Motor neuron (in vitro differentiated cells): Measurements from ENCODE around the gene APMAP. TPM values are rescaled to one million over a fixed set of nuclear protein-coding genes. Genes with fewer than 3 reads are reported as not detected.

Experiments
- ATAC-seq, 8 experiments: fragments of 200-7000 bp; cut with Tn5 transposase; replicated peaks in 6 of 8; 2 replicates each; pipeline ENCODE4 v1.8.0; 2021; ENCODE audit warnings: mild to moderate bottlenecking in 8 of 8, moderate library complexity in 8 of 8
- H3K27ac ChIP-seq, 2 donors: fragments of 250-450 bp; sonication (Bioruptor Pico); 2 replicates each; pipeline ENCODE4 v1.9.0; 2021; ENCODE audit warnings: antibody characterized with exemption in 2 of 2, mild to moderate bottlenecking in 2 of 2, moderate library complexity in 1 of 2
- H3K4me1 ChIP-seq, 2 donors: fragments of 250-450 bp; sonication (Bioruptor Pico); replicated peaks in 1 of 2; 2 replicates each; pipeline ENCODE4 v1.6.1; 2021; ENCODE audit warnings: antibody characterized with exemption in 2 of 2, mild to moderate bottlenecking in 2 of 2, moderate library complexity in 1 of 2
- H3K4me3 ChIP-seq, 5 donors: fragments of 250-450 bp; sonication (Bioruptor Pico); 2 replicates each; pipeline ENCODE4 v1.9.0; 2021; ENCODE audit warnings: antibody characterized with exemption in 5 of 5, mild to moderate bottlenecking in 5 of 5, moderate library complexity in 4 of 5
- WGBS, 10 experiments: fragments of 450-650 bp; shearing (Covaris generic); methylation state at CpG; one replicate each; pipeline ENCODE4 v1.0.0; 2022; 5-methylcytosine and 5-hydroxymethylcytosine counted together
- in situ Hi-C, 9 experiments: fragments of 400-800 bp; cut with MboI; loops; one replicate each; pipeline ENCODE4 v1.15.0; 2021; ENCODE audit warnings: low sequenced_read_pairs in 9 of 9, low pct_unique_long_range_greater_than_20kb in 2 of 9; ENCODE audit not compliant: unreplicated experiment in 9 of 9
- total RNA-seq, 8 experiments: library from RNA; unstranded; fragments of 300-600 nt; gene quantifications; 2 replicates each; pipeline versions ENCODE4 v1.2.3 to v1.2.4, GENCODE V29; 2022

APMAP gene
- total RNA-seq, 8 experiments from 2014 or later, result 47.5 to 163 (median 73.7) TPM

DNA sequence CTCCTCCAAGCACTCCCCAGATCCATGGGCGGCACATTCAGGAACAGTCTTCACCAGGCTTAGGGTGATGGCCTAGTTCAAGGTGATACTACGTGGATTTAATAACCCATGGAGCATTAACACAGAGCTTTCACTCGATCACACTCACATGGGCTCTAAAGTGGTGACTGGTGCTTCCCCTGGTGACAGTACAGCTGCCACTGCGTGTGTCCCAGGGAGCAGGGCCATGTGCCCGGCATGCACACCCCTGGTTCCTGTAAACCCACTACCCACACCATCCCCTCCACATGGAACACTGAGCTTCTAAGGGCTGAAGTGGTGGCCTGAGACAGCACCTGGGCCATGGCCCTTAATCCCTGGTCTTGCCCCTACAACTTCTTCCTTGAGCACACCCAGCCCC lies 27.8 kb upstream of the APMAP start:
- 96% methylated on average over 3 of the region's 5 CpGs; no CpG with 5 or more reads in 9 of the 10 experiments for WGBS, 10 experiments
- no peak overlapping the region for H3K4me3 ChIP-seq
- in situ Hi-C loops, result no loop called here
- ATAC-seq, result no peak
- no peaks in the 10 kb centered on the region for H3K4me1 ChIP-seq
- no peak overlapping the region for H3K27ac ChIP-seq

DNA sequence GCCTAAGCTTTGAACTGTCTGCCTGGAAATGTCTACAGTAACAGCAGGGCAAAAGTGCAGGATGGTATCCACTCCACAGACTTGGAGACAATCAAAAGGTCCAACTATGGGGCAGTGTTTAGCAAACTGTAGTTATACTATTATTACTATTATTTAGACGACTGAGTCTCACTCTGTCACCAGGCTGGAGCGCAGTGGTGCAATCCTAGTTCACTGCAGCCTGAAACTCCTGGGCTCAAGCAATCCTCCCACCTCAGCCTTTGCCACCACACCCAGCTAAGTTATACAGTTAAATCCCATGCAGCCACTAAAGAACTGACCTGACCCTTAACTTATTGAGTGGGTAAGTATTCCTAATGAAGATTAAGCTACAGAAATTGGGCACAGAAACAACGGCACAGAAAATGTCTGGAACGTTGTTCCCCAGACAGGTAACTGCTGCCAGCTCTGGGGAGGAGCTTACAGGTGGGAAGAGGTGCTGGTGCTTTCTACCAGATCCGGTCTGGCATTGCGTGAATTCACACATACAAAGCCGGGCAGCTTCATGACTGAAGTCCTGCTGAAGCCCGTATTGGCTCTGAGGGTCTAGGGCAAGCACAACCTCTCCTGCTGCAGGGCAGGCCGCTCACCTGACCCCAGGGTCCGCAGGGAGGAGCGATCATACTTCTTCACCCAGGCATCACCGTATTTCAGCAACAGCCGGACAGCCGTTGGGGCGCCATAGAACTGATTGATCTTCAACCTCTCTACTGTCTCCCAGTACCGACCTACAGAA lies 27.0 kb upstream of the APMAP start:
- Histone ChIP-seq H3K4me1 (no peaks in the 10 kb centered on the region), H3K27ac (no peak overlapping the region), H3K4me3 (no peak overlapping the region)
- WGBS, 10 experiments, result 60 to 100% (median 86%) methylated on average over 1 to 7 of the region's 16 CpGs; no CpG with 5 or more reads in 2 of the 10 experiments
- in situ Hi-C loops, result no loop called here
- no peak for ATAC-seq

DNA sequence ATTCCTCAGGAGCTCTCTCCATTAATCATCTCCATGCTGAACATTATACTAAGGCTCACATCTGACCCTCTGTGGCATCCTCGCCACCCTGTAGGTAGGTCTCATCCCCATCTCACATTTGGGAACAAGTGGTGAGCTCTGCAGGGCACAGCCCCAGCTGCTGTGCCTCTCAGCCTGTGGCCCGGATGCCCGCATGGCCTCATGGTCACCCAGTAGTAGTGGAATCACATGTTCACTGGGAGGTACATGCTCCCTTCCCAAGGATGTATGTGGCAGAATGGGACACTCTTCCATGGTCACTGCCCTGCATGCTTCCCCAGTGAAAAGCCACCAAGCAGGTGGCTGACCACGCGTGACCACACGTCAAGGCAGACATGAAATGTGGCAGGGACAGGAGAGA lies 26.3 kb upstream of the APMAP start:
- H3K27ac ChIP-seq, result no peak overlapping the region
- ATAC-seq, result no peak
- no peaks in the 10 kb centered on the region for H3K4me1 ChIP-seq
- WGBS, 10 experiments, result 33 to 100% (median 91%) methylated on average over 1 to 5 of the region's 6 CpGs; no CpG with 5 or more reads in 6 of the 10 experiments
- in situ Hi-C loops, result no loop called here
- no peak overlapping the region for H3K4me3 ChIP-seq

DNA sequence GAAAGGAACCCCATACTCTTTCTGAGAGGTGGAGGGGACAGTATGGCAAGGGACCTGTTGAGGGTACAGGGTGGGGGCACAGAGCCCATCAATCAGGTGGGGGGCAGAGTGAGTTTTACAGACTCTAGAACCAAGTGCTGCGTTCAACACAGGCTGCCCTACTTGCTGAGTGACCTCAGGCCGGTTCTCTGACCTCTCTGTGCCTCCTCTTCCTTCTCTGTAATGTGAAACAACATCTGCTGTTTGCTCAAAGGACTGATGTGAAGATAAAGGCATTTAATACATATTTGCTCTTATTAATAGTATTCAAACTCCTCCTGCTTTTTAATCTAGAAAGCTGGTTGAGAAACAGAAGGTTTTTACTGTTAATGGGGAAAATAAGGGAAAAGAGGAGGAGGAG lies 25.9 kb upstream of the APMAP start:
- Histone ChIP-seq H3K4me1 (no peaks in the 10 kb centered on the region), H3K27ac (no peak overlapping the region), H3K4me3 (no peak overlapping the region)
- in situ Hi-C loops, result no loop called here
- WGBS, 10 experiments, result 67 to 100% (median 100%) methylated on average over 1 of the region's 2 CpGs; no CpG with 5 or more reads in 7 of the 10 experiments
- ATAC-seq, result no peak

GRCh38 chr20:25017257-25017803 lies 24.8 kb upstream of the APMAP start:
- ATAC-seq, result no peak
- Histone ChIP-seq H3K4me3 (no peak overlapping the region), H3K27ac (no peak overlapping the region), H3K4me1 (no peaks in the 10 kb centered on the region)
- 75 to 96% (median 90%) methylated on average over 2 to 6 of the region's 14 CpGs; no CpG with 5 or more reads in 6 of the 10 experiments for WGBS, 10 experiments
- in situ Hi-C loops, result no loop called here

DNA sequence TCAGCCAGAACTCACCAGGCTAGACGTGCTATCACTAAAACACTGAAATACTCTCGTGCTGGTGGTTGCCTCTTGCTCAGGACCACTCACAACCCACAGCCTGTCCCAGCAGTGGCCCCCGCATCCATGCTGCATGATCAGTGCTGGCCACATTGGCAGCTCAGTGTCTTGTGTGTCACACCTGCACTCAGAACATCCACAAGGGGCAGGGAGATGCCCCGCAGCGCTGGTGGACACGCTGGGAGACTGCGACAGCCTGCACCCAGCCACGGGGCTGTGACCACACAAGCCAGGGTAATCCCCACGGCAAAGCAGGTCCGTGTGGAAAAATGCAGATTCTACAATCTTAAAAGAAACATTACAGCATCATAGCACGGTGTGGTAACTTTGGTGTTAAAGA lies 23.9 kb upstream of the APMAP start:
- in situ Hi-C loops, result no loop called here
- no peak overlapping the region for H3K27ac ChIP-seq
- WGBS, 10 experiments, result 67 to 100% (median 100%) methylated on average over 1 to 7 of the region's 11 CpGs; no CpG with 5 or more reads in 5 of the 10 experiments
- H3K4me1 ChIP-seq, result no peaks in the 10 kb centered on the region
- ATAC-seq, result no peak
- H3K4me3 ChIP-seq, result no peak overlapping the region

GRCh38 chr20:25015986-25016385 lies 23.4 kb upstream of the APMAP start:
- no peaks in the 10 kb centered on the region for H3K4me1 ChIP-seq
- no peak overlapping the region for H3K27ac ChIP-seq
- in situ Hi-C loops, result no loop called here
- ATAC-seq, result no peak
- no peak overlapping the region for H3K4me3 ChIP-seq
- WGBS, 10 experiments, result 70 to 100% (median 92%) methylated on average over 1 to 6 of the region's 11 CpGs; no CpG with 5 or more reads in 5 of the 10 experiments

GRCh38 chr20:25014816-25015215 lies 22.3 kb upstream of the APMAP start:
- H3K27ac ChIP-seq, result no peak overlapping the region
- ATAC-seq, result no peak
- no peak overlapping the region for H3K4me3 ChIP-seq
- WGBS, 10 experiments, result 40 to 89% (median 83%) methylated on average over 1 to 9 of the region's 11 CpGs; no CpG with 5 or more reads in 5 of the 10 experiments
- in situ Hi-C loops, result no loop called here
- no peaks in the 10 kb centered on the region for H3K4me1 ChIP-seq

DNA sequence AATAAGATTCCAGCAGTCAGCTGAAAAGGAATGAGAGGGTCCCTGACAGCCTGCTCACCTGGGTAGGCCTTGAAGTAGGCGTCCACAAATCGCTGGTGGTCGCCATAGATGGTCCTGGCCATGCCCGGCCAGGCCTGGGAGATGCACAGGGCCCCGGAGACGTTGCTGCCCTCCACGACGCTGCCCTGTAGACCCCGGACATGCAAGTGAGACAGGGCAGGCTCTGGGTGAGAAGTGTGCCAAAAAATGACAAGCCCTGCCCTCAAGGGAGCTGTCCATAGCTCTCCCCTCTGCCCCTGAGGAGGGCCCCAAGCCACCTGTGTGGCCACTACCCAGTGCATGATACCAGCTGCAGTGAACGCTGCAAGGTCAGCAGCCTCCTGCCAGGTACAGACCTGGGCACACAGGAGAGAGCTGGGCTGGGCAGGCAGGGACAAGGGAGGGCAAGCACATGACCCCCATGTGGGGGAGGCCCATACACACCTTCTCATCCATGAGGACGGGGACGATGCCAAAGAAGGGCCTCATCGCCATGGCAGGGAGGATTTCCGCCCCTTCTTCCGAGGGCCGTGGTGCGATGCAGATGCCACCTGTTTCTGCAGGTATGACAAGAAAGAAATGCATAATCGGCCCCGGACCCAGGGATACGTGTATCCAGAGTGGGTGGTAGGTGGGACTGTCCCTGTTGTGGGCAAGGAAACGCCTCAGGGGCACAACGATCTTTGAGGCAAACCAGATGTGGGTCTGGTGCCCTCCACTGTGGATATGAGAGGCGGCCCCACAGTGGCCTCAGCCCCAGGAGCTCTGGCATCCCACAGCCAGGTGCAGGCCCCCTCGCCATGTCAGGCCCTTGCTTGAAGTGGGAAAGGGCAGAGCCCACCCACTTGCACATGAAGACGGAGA lies 21.2 kb upstream of the APMAP start:
- Histone ChIP-seq H3K27ac (no peak overlapping the region), H3K4me3 (no peak overlapping the region), H3K4me1 (no peaks in the 10 kb centered on the region)
- WGBS, 10 experiments, result 40 to 84% (median 79%) methylated on average over 1 to 17 of the region's 25 CpGs; no CpG with 5 or more reads in 5 of the 10 experiments
- in situ Hi-C loops, result no loop called here
- no peak for ATAC-seq

DNA sequence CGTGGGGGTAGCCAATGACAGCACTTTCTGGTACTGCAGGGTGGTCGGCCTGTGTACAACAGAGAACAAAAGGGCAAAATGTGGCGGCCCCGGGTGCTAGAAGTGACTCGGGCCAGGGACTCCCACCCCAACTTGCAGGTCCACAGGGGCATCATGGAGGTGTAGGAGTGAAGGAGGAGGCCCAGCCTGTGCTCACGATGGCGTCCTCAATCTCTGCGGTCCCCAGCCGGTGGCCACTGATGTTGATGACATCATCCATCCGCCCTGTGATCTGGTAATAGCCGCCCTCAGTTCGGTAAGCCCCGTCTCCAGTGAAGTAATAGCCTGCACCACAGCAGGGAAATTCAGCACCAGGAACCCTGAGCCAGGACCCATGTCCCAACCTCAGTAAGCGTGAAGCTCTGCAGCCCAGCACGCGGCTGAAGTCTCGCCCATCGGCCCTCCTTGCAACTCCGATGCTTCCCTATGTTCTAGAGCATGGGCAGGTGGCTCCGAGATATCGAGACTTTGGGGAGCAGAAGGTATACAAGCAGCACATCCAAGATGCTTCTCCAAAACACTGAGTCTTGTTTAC lies 20.2 kb upstream of the APMAP start:
- no peak for ATAC-seq
- Histone ChIP-seq H3K27ac (no peak overlapping the region), H3K4me1 (no peaks in the 10 kb centered on the region), H3K4me3 (no peak overlapping the region)
- in situ Hi-C loops, result no loop called here
- 85 to 100% (median 98%) methylated on average over 1 to 12 of the region's 21 CpGs; no CpG with 5 or more reads in 5 of the 10 experiments for WGBS, 10 experiments

DNA sequence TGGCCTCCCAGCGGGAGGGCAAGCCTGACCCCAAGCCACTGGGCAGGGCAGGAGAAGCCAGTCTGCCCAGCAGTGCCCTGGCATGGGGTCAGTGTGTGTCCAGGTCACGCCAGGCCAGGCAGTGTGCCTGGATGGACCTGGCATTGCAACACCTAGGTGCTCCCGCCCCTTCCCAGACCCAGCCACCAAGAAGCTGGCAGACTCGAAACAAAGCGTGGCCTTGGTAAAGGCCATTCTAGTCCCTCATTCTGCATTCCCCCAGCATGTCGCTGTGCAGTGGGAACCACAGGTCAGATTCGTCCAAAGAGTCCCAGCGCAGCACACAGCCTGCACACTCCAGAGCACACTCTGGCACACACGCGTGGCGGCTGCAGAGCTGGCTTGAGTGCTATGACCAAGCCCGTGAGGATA lies 19.3 kb upstream of the APMAP start:
- in situ Hi-C loops, result no loop called here
- ATAC-seq, result no peak
- Histone ChIP-seq H3K4me3 (no peak overlapping the region), H3K27ac (no peak overlapping the region), H3K4me1 (no peaks in the 10 kb centered on the region)
- WGBS, 10 experiments, result 60 to 100% (median 94%) methylated on average over 1 to 7 of the region's 12 CpGs; no CpG with 5 or more reads in 3 of the 10 experiments

DNA sequence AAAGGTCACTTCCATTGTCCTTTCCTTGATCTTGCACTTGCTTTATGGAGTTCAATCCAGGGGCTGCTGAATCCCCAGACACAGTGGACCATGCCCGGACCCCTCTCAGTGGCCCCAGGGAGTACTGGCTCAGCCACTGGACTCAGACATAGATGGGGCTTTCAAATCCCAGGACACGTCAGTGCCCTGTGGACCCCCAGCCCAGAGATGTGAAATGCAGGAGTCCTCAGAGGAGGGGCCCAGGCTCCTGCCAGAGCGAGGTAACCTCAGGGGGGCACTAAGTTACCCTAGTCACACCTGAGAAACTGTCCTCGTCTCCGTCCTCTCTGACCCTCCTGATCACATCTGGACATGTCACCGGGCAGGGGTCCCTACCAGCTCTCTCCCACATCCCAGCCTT lies 18.7 kb upstream of the APMAP start:
- in situ Hi-C loops, result no loop called here
- H3K27ac ChIP-seq, result no peak overlapping the region
- no peak overlapping the region for H3K4me3 ChIP-seq
- no peaks in the 10 kb centered on the region for H3K4me1 ChIP-seq
- no peak for ATAC-seq
- WGBS, 10 experiments, result 90 to 100% (median 100%) methylated on average over 1 to 2 of the region's 6 CpGs; no CpG with 5 or more reads in 7 of the 10 experiments
